PC-3 (cell line): ENCODE measurements around the gene PDCD11. TPM values are rescaled to one million over a fixed set of nuclear protein-coding genes. Genes with fewer than 3 reads are reported as not detected.
A peak's percentile ranks its signal among the peaks of the same experiment; 100 is the strongest.

Experiments used
- ATAC-seq: fragments of 200-7000 bp; cut with Tn5 transposase; 2 replicates; pipeline ENCODE4 v1.9.1; 2020; ENCODE audit warnings: mild to moderate bottlenecking, moderate library complexity
- BruUV-seq: library from RNA; stranded (reverse); fragments of 400-500 nt; replicated peaks from 2 replicates; lab custom pipeline; 2021; lab: Mats Ljungman, UMichigan
- CTCF ChIA-PET: fragments of 300-600 bp; sonication (Branson Sonifier 250); formaldehyde crosslinking; loops from one replicate; lab custom pipeline; 2022; ENCODE audit warnings: antibody characterized with exemption; lab: Charles Lee
- POLR2A ChIA-PET: fragments of 300-600 bp; sonication (Branson Sonifier 250); formaldehyde crosslinking; loops from one replicate; lab custom pipeline; 2022; ENCODE audit warnings: antibody characterized with exemption; ENCODE audit not compliant: unreplicated experiment; lab: Charles Lee
- DNase-seq: peaks from one replicate; pipeline ENCODE4 v3.0.0-alpha.2; 2015
- H2AFZ ChIP-seq: fragments of 300-600 bp; sonication (generic); 2 replicates; pipeline ENCODE4 v1.6.0; 2016; ENCODE audit warnings: antibody characterized with exemption, low read length
- H3F3A ChIP-seq: fragments of 300-600 bp; sonication (generic); one replicate; pipeline ENCODE4 v1.6.0; 2017; ENCODE audit warnings: antibody characterized with exemption, low read length, control low read depth, mild to moderate bottlenecking; ENCODE audit not compliant: unreplicated experiment
- H3K27ac ChIP-seq: fragments of 300-600 bp; sonication (generic); 2 replicates; pipeline ENCODE4 v1.5.1; 2016; ENCODE audit warnings: mild to moderate bottlenecking, low read length
- H3K27me3 ChIP-seq: fragments of 300-600 bp; sonication (generic); 2 replicates; pipeline ENCODE4 v1.6.1; 2016; ENCODE audit warnings: low read length, mixed read lengths
- H3K36me3 ChIP-seq: fragments of 300-600 bp; sonication (generic); 2 replicates; pipeline ENCODE4 v1.6.1; 2016; ENCODE audit warnings: low read depth, mixed run types, low read length, mixed read lengths
- H3K4me1 ChIP-seq: fragments of 300-600 bp; sonication (generic); 2 replicates; pipeline ENCODE4 v1.5.1; 2016; ENCODE audit warnings: low read length; ENCODE audit not compliant: insufficient read depth
- H3K4me2 ChIP-seq: fragments of 300-600 bp; sonication (generic); 2 replicates; pipeline ENCODE4 v1.6.0; 2016; ENCODE audit warnings: low read length
- H3K4me3 ChIP-seq: fragments of 300-600 bp; sonication (generic); 2 replicates; pipeline ENCODE4 v1.5.1; 2016; ENCODE audit warnings: mild to moderate bottlenecking, low read length, mixed read lengths
- H3K79me2 ChIP-seq: fragments of 300-600 bp; sonication (generic); 2 replicates; pipeline ENCODE4 v1.6.1; 2017; ENCODE audit warnings: low read length, mixed read lengths
- H3K9ac ChIP-seq: fragments of 300-600 bp; sonication (generic); 2 replicates; pipeline ENCODE4 v1.6.0; 2016; ENCODE audit warnings: mild to moderate bottlenecking, low read length
- H3K9me2 ChIP-seq: fragments of 300-600 bp; sonication (generic); replicated peaks from 2 replicates; pipeline ENCODE4 v1.6.1; 2016; ENCODE audit warnings: mixed run types, low read length, mixed read lengths
- H3K9me3 ChIP-seq: fragments of 300-600 bp; sonication (generic); 2 replicates; pipeline ENCODE4 v1.6.1; 2016; ENCODE audit warnings: low read length, mixed read lengths
- H4K20me1 ChIP-seq: fragments of 300-600 bp; sonication (generic); 2 replicates; pipeline ENCODE4 v1.6.1; 2016; ENCODE audit warnings: low read length, mixed read lengths
- EZH2 ChIP-seq: fragments of 300-600 bp; sonication (generic); IDR thresholded peaks from one replicate; pipeline ENCODE4 v1.6.1; 2017; ENCODE audit warnings: antibody characterized with exemption, mild to moderate bottlenecking, low read length; ENCODE audit not compliant: unreplicated experiment
- EZH2phosphoT487 ChIP-seq: fragments of 300-600 bp; sonication (generic); IDR thresholded peaks from 2 replicates; pipeline ENCODE4 v1.6.1; 2018; ENCODE audit warnings: mild to moderate bottlenecking, antibody characterized with exemption, low read length, borderline replicate concordance
- intact Hi-C: fragments of 100-400 bp; cut with micrococcal nuclease; formaldehyde crosslinking; loops from 2 replicates; pipeline ENCODE4 v1.9.0; 2023
- total RNA-seq: library from RNA; depleted of rRNA; stranded (reverse); fragments of >200 nt; gene quantifications from 2 replicates; pipeline ENCODE4 v1.2.3, GENCODE V29; 2014
- TF ChIP-seq, protein P1 (sequence below): fragments of 300-600 bp; sonication (generic); conservative IDR thresholded peaks from 2 replicates; pipeline ENCODE4 v1.5.1; 2017; ENCODE audit warnings: antibody characterized with exemption, low read depth, mild to moderate bottlenecking, low read length

Gene PDCD11
- total RNA-seq, 1 experiment from 2014 or later, result 41.9 TPM

DNA sequence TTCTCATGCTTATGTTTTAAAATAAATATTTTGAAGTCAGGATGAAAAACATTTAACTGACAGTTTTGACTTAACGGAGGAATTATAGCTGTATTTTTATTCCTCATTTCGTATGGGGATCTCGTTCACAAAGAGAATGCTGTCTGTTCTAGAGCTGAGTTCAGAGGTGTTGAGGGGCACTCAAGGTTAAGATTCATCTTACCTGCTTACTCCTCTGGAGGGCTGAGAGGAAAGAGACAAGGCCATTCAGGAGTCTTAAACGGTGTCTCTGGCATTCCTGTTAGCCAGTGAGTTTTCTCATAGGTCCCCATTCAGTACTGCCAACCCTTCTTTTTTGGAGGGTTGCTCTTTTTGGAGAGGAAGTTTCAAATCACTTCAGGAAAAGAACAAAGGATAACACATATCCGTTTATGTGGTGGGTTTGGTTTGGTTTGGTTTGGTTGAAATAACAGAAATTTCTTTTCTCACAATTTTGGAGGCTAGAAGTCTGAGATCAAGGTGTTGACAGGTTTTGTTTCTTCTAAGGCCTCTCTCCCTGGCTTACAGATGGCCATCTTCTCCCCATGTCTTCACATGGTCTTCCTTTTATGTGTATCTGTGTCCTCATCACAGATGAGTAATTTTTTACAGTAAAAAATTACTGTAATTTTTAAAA lies 32.7 kb downstream of the PDCD11 start:
- H3K27ac ChIP-seq, result no peak overlapping the region
- H3K36me3 ChIP-seq, result peaks cover 36% of the 10 kb centered on the region
- no peaks in the 10 kb centered on the region for H3K9me2 ChIP-seq
- H3K4me2 ChIP-seq, result no peak overlapping the region
- no peak overlapping the region for H2AFZ ChIP-seq
- H3K27me3 ChIP-seq, result no peaks in the 10 kb centered on the region
- H3F3A ChIP-seq, result no peaks in the 10 kb centered on the region
- no TSS peak for BruUV-seq
- ChIA-PET CTCF (no interaction called here), POLR2A (no interaction called here)
- H3K9me3 ChIP-seq, result no peaks in the 10 kb centered on the region
- H3K4me3 ChIP-seq, result no peak overlapping the region
- H3K4me1 ChIP-seq, result no peaks in the 10 kb centered on the region
- TF ChIP-seq EZH2phosphoT487, result no peak
- TF ChIP-seq, protein P1, sequence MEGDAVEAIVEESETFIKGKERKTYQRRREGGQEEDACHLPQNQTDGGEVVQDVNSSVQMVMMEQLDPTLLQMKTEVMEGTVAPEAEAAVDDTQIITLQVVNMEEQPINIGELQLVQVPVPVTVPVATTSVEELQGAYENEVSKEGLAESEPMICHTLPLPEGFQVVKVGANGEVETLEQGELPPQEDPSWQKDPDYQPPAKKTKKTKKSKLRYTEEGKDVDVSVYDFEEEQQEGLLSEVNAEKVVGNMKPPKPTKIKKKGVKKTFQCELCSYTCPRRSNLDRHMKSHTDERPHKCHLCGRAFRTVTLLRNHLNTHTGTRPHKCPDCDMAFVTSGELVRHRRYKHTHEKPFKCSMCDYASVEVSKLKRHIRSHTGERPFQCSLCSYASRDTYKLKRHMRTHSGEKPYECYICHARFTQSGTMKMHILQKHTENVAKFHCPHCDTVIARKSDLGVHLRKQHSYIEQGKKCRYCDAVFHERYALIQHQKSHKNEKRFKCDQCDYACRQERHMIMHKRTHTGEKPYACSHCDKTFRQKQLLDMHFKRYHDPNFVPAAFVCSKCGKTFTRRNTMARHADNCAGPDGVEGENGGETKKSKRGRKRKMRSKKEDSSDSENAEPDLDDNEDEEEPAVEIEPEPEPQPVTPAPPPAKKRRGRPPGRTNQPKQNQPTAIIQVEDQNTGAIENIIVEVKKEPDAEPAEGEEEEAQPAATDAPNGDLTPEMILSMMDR, result no peak
- no peak for TF ChIP-seq EZH2
- intact Hi-C loops, result no loop called here
- H3K79me2 ChIP-seq, result no peaks in the 10 kb centered on the region
- DNase-seq (no peak), ATAC-seq (no peak)
- H3K9ac ChIP-seq, result no peak overlapping the region
- no peaks in the 10 kb centered on the region for H4K20me1 ChIP-seq

DNA sequence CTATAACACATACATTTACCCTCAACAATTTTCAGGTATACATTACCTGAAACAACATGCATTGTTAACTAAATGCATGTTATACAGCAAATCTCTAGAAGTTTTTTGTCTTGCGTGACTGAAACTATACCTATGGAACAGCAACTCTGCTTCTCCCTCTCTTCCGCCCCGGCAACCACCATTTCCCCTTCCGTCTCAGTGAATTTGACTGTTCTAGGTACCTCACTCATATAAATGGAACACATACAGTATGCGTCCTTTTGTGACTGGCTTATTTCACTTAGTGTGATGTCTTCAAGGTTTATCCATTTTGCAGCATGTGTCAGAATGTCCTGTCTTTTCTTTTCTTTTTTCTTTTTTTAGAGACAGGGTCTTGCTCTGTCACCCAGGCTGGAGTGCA lies 33.2 kb downstream of the PDCD11 start:
- Histone ChIP-seq H4K20me1 (no peaks in the 10 kb centered on the region), H3K27me3 (no peaks in the 10 kb centered on the region), H3K36me3 (peaks cover 36% of the 10 kb centered on the region), H3K27ac (no peak overlapping the region), H3K9me3 (no peaks in the 10 kb centered on the region), H2AFZ (no peak overlapping the region), H3K4me2 (no peak overlapping the region), H3K9ac (no peak overlapping the region), H3K9me2 (no peaks in the 10 kb centered on the region), H3K79me2 (no peaks in the 10 kb centered on the region), H3F3A (no peaks in the 10 kb centered on the region), H3K4me1 (no peaks in the 10 kb centered on the region), H3K4me3 (no peak overlapping the region)
- BruUV-seq, result no TSS peak
- POLR2A ChIA-PET, result no interaction called here
- TF ChIP-seq, protein P1, result no peak
- TF ChIP-seq EZH2phosphoT487 (no peak), EZH2 (no peak)
- ATAC-seq (no peak), DNase-seq (no peak)
- intact Hi-C loops, result loop anchor here (5.0 kb wide), 1 partner anchor 53 kb away; no protein-coding TSS in a partner anchor
- CTCF ChIA-PET, result interaction anchor here (0.5 kb wide), 1 partner anchor 16 kb away, joined by 3 read pairs; no protein-coding TSS in a partner anchor

DNA sequence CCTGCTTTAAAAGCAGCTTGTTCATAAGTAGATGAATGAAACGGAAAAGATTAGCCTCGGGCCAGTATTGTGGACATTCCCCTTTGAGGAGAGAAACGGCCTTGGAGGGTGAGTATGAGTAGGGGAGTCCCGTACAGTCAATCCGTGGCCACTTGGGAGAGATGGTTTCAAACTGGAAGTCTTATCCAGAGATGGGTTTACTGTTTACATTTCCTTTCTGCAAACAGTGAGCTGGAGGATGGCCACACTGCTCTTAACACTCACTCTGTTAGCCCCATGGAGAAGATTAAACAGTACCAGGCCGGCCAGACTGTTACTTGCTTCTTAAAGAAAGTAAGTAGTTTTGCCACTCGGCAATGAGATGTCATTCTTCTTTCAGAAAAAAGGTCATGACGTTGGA lies 35.5 kb downstream of the PDCD11 start:
- BruUV-seq, result no TSS peak
- intact Hi-C loops, result loop anchor here (5.0 kb wide), 1 partner anchor 50 kb away; no protein-coding TSS in a partner anchor
- peaks cover 30% of the 10 kb centered on the region for H3K36me3 ChIP-seq

More for the DNA sequence above, 35.5 kb downstream of the PDCD11 start:
- TF ChIP-seq, protein P1, result no peak
- TF ChIP-seq EZH2phosphoT487 (no peak), EZH2 (no peak)
- H3K4me3 ChIP-seq, result no peak overlapping the region
- H3K9me3 ChIP-seq, result no peaks in the 10 kb centered on the region
- H3F3A ChIP-seq, result no peaks in the 10 kb centered on the region
- no peaks in the 10 kb centered on the region for H3K27me3 ChIP-seq
- no peak overlapping the region for H3K4me2 ChIP-seq
- H3K79me2 ChIP-seq, result no peaks in the 10 kb centered on the region
- DNase-seq, result no peak
- CTCF ChIA-PET, result no interaction called here
- no peaks in the 10 kb centered on the region for H3K4me1 ChIP-seq
- H2AFZ ChIP-seq, result no peak overlapping the region
- H3K9me2 ChIP-seq, result no peaks in the 10 kb centered on the region
- POLR2A ChIA-PET, result no interaction called here
- H3K27ac ChIP-seq, result no peak overlapping the region
- peak; percentile 68 for ATAC-seq
- no peak overlapping the region for H3K9ac ChIP-seq
- H4K20me1 ChIP-seq, result no peaks in the 10 kb centered on the region
